Measurements from ENCODE around the gene PCCB.
"Not testable (repeated sequence)": the region's sequence is repeated elsewhere in the genome, so short reads cannot be mapped to it uniquely, and the experiment has no call there.

Gene PCCB

DNA sequence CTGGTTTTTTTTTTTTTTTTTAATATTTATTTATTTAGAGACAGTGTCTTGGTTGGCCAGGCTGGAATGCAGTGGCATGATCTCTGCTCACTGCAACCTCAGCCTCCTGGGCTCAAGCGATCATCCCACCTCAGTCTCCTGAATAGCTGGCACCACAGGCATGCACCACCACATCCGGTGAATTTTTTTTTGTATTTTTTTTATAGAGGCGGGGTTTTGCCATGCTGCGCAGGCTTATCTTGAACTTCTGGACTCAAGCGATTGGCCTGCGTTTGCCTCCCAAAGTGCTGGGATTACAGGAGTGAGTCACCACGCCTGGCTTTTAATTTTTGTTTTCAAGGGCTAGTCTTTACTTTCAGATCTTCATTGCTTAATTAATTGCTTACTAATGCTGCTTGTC, 13.1 kb downstream of the PCCB start:
- no peak for DNase-seq

GRCh38 chr3:136266468-136267125, 16.5 kb downstream of the PCCB start:
- DNase-seq = not testable (repeated sequence)

DNA sequence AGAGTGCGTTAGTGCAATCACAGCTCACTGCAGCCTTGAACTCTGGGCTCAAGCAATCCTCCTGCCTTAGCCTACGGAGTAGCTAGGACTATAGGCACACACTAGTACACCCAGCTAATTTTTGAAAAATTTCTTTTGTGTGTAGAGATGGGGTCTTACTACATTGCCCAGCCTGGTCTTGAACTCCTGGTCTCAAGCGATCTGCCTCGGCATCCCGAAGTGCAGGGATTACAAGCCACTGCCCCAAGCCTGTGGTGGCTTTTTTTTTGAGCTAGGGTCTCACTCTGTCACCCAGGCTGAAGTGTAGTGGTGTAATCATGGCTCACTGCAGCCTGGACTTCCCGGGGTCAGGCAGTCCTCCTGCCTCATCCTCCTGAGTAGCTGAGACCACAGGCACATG, 17.1 kb downstream of the PCCB start:
- no peak for DNase-seq

GRCh38 chr3:136270179-136270578, 20.0 kb downstream of the PCCB start:
- DNase-seq = no peak

- not testable (repeated sequence) for DNase-seq
Observed at GRCh38 chr3:136271626-136272025, 21.5 kb downstream of the PCCB start.

GRCh38 chr3:136276049-136276755, 26.1 kb downstream of the PCCB start:
- DNase-seq = no peak

- DNase-seq = no peak
Observed at GRCh38 chr3:136277115-136277514, 27.0 kb downstream of the PCCB start.

DNA sequence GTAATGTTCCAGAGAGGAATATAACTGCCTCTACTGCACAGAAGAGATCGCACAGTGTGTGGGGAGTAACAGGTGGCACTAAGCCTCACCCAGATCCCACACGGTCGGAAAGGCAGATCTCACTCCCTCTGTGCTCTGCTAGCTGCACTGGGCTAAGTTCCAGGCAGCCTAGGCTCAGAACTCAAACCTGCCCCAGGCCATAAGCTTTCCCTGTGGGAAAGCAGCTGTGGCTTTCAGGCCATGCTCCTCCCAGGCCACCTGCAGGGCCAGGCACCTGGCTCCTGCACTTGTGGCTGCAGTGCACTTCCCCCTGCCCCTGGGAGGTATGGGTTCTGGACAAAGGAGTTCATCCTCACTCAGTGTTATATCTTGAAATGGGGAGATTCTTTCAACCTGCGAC, 27.5 kb downstream of the PCCB start:
- DNase-seq = no peak

GRCh38 chr3:136279092-136279491, 29.0 kb downstream of the PCCB start:
- no peak for DNase-seq

DNA sequence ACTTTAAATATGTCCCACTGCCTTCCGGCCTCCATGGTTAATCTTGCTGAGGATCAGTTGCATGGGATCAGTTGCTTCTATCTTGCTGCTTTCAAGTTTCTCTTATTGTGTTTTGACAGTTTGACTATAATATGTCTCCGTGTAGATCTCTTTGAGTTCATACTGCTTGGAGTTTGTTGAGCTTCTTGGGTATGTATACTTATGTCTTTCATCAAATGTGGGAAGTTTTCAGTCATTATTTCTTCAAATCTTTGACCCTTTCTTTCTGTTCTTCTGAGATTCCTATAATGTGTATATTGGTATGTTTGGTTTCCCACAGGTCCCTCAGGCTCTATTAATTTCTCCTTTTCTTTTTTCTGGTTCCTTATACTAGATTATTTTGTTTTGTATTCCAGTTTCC, 30.8 kb downstream of the PCCB start:
- DNase-seq = no peak

GRCh38 chr3:136281966-136282520, 31.9 kb downstream of the PCCB start:
- DNase-seq = no peak

- DNase-seq = no peak
Observed at GRCh38 chr3:136283627-136284026, 33.5 kb downstream of the PCCB start.

- DNase-seq = no peak
Observed at GRCh38 chr3:136291302-136291701, 41.2 kb downstream of the PCCB start.

GRCh38 chr3:136292500-136292899, 42.4 kb downstream of the PCCB start:
- DNase-seq = no peak

DNA sequence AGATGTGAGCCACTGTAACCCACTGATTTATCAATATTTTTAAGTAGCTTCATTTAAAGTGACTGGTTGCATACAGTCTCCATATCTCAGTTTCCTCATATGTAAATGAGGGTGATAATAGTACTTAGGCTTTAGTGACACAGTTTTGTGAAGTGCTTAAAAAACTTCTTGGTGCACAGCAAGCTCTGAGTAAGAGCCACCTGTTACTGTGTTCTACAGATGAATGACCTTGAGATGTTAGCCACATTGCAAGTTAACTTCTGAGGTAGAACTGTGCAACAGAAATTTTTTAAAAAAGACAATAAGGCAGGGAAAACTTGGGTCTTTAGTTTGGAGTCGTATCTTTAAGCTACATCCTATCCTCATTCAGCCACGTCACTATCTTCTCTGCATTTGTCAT, 43.1 kb downstream of the PCCB start:
- no peak for DNase-seq

DNA sequence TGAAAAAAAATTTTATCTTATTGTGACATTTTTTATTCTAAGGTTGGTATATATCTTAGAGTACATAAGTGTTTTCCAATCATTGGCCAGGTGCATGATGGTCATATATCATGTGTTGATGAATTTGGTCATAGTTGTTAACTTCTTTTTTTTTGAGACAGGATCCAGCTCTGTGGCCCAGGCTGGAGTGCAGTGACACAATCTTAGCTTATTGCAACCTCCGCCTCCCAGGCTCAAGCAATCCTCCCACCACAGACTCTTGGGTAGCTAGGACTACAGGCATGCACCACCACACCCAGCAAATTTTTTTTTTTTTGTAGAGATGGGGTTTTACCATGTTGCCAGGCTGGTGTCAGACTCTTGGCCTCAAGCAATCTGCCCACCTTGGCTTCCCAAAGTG, 44.0 kb downstream of the PCCB start:
- DNase-seq = no peak

DNA sequence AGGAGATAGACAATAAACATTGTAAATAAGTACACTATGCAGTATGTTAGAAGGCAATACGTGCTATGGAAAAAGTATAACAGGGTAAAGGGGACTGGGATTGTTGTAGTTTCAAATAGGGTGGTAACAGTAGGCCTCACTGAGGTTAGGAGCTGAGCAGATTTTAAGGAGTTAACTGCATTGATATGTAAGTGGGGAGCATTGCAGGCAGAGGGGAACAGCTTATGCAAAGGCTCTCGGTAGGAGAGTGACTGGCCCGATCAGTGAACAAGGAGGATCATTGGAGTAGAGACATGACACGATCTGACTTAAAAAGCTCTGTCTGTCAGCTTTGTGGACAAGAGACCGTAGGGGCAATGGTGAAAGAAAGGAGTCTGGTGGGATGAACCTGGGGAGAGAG, 46.8 kb downstream of the PCCB start:
- DNase-seq = no peak

- no peak for DNase-seq
Observed at GRCh38 chr3:136297826-136298225, 47.7 kb downstream of the PCCB start.

DNA sequence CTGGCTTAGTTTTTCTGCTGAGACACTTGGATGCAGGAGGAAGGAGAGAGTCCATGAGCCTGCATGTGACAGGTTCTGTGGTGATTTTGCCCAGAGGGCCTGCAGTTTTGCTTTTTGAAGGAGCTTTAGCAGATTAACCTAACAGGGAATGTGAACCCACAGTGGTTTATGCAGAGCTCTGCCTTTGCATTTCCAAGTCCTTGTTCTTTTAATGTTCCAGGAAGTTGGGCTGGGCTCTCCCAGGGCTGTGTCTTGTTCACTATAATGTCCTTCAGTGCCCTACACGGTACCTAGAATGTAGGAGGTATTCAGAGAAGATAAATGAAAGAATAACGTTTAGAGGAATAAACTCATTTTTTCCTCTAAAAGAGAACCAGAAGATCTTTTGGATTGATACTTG, 50.3 kb downstream of the PCCB start:
- no peak for DNase-seq

DNA sequence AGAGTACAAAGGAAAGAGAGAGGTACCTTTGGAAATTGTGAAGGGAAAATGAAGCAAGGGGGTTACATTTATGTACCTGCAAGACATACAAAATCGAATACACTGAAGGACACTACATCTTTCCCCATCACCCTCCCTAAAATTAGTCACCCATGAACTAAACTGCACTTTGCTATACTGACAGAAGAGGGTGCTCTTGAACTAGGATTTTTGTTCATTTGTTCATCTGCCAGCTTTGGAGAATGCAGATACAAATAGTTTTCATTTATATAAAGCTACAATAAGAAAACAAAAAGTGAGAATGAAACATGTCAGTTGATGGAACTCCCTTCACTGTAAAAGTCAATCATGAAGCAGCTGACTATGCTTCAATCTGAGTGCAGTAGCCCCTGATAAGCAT, 55.7 kb downstream of the PCCB start:
- no peak for DNase-seq

DNA sequence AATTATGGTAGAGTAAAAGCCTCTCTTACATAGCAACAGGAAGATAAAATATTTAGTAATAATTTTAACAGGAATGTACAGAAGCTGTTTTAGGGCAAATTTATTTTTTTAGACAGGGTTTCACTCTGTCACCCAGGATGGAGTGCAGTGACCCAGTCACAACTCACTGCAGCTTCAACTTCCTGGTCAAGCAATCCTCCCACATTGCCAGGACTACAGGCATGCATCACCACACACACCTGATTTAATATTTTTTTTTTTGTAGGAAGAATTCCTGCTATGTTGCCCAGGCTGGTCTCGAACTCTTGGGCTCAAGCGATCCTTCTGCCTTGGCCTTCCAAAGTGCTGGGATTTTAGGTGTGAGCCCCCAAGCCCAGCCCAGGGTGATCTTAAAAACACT, 61.1 kb downstream of the PCCB start:
- DNase-seq = no peak

GRCh38 chr3:136311968-136312367, 61.8 kb downstream of the PCCB start:
- DNase-seq = no peak

GRCh38 chr3:136326316-136326715, 76.2 kb downstream of the PCCB start:
- no peak for DNase-seq

DNA sequence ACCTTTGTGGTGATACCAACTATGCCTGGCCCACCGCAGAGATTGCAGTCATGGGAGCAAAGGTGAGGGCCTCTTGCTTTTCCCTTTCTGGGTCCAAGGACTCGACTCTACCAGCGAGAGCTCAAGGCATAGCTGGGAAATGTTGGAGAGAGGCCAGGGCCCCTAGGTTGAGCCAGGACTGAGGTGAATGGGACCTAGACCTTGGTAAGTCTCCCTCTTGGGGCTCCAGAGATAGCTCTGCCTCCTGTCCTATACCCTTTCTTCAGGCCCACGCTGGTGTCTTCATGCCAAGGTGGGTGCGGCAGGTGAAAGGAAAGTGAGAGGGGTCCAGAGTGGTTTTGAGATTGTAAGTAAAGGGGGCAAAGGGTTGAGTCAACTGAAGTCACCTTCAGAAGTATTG, 77.5 kb downstream of the PCCB start:
- DNase-seq = no peak

GRCh38 chr3:136329593-136329992, 79.5 kb downstream of the PCCB start:
- DNase-seq = no peak

Measured in activated effector memory CD4-positive, alpha-beta T cell treated with anti-CD3 and anti-CD28 coated beads, Interleukin-2, amount 50 U/mL, for 16 hours (primary cell).